ENCODE results near the gene SULT2B1. TPM values are rescaled to one million over a fixed set of nuclear protein-coding genes. Genes with fewer than 3 reads are reported as not detected.
A peak's percentile ranks its signal among the peaks of the same experiment; 100 is the strongest.

SULT2B1 gene
- total RNA-seq, 2 experiments from 2014 or later = not detected

- ChIA-PET POLR2A (no interaction called here), CTCF (no interaction called here)
- Mint-ChIP-seq H3K4me1 (peaks cover 38% of the 10 kb centered on the region), H3K4me3 (peak overlapping the region; percentile 85), H3K9me3 (no peaks in the 10 kb centered on the region), H3K36me3 (ENCODE audit: low read depth) (no peaks in the 10 kb centered on the region), H3K27ac (peak overlapping the region; percentile 92), H3K27me3 (no peaks in the 10 kb centered on the region)
- DNase-seq = no peak
Observed at GRCh38 chr19:48638831-48639381, 86.9 kb downstream of the SULT2B1 start.

DNA sequence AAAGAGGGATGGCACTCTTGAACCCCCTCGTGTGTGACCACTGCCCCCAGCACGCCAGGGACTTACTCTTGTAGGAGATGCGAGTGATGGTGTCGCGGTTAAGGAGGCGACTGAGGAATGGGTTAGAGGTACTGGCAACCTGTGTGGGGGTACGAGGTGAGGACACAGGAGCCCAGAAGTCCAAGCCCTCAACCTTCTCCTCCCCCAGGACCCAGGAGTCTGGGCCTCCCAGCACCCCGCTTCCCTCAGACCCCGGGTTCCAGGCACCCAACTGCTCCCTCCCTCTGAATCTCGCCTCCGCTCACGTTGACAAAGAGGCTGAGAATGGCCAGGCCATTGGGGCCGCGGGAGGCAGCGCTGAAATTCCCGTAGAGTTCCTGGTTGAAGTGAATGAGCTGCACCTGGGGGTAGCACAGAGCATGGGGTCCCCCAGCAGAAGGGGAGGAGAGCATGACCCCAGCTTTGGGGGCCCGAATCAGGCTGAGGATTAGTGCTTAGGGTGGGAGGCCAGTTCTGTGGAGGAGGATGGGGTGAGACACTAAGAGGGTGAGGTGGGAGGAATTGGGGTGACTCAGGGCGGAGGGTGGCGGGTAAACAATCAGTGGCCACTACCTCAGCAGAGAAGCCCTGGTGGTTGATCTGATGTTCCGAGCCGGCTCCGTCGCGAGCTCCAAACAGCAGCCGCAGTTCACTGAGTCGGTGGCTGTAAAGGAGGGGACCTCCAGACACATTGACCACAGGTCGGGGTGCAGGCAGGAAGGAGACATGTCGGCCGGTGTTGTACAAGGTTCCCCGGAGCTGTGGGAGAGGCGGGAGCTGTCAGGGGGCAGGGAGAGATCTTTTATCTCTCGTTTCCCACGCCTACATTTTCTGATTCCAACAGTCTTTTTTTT is 87.8 kb downstream of the SULT2B1 start:
- ChIA-PET POLR2A (no interaction called here), CTCF (no interaction called here)
- no peak for DNase-seq
- peak overlapping the region; percentile 42 for H3K27ac Mint-ChIP-seq
- H3K36me3 Mint-ChIP-seq (ENCODE audit: low read depth) = no peaks in the 10 kb centered on the region
- no peaks in the 10 kb centered on the region for H3K27me3 Mint-ChIP-seq
- H3K4me3 Mint-ChIP-seq = peak overlapping the region; percentile 45
- H3K4me1 Mint-ChIP-seq = peaks cover 35% of the 10 kb centered on the region
- H3K9me3 Mint-ChIP-seq = no peaks in the 10 kb centered on the region

GRCh38 chr19:48641850-48642249 is 89.9 kb downstream of the SULT2B1 start:
- peaks cover 6% of the 10 kb centered on the region for H3K27me3 Mint-ChIP-seq
- no peaks in the 10 kb centered on the region for H3K36me3 Mint-ChIP-seq (ENCODE audit: low read depth)
- no peak for DNase-seq
- H3K4me3 Mint-ChIP-seq = no peak overlapping the region
- POLR2A ChIA-PET = interaction anchor here (1.0 kb wide), 1 partner anchor 18 kb away, joined by 4 read pairs; no protein-coding TSS in a partner anchor
- CTCF ChIA-PET = no interaction called here
- H3K9me3 Mint-ChIP-seq = no peaks in the 10 kb centered on the region
- peaks cover 40% of the 10 kb centered on the region for H3K4me1 Mint-ChIP-seq
- H3K27ac Mint-ChIP-seq = no peak overlapping the region

DNA sequence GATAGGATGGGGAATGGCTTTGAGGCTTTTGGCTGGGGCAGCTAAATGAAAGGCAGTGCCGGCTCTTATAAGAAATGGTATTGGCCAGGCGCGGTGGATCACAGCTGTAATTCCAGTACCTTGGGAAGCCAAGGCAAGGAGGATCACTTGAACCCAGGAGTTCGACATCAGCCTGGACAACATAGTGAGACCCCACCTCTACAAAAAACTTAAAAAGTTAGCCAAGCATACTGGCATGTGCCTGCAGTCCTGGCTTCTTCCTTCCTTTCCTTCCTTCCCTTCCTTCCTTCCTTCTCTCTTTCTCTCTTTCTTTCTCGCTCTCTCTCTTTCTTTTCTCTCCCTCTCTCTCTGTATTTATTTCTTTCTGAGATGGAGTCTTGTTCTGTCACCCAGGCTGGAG is 90.9 kb downstream of the SULT2B1 start:
- Mint-ChIP-seq H3K4me3 (no peak overlapping the region), H3K36me3 (ENCODE audit: low read depth) (no peaks in the 10 kb centered on the region), H3K27ac (no peak overlapping the region), H3K9me3 (no peaks in the 10 kb centered on the region), H3K4me1 (peaks cover 46% of the 10 kb centered on the region), H3K27me3 (peaks cover 6% of the 10 kb centered on the region)
- CTCF ChIA-PET = interaction anchor here (1.0 to 1.8 kb wide), 2 partner anchors 145 to 350 kb away, joined by 3 to 4 read pairs; partner anchors contain the start of genes GYS1 and RUVBL2
- no peak for DNase-seq
- POLR2A ChIA-PET = no interaction called here

GRCh38 chr19:48644355-48644754 is 92.4 kb downstream of the SULT2B1 start:
- Mint-ChIP-seq H3K4me3 (no peak overlapping the region), H3K4me1 (peaks cover 42% of the 10 kb centered on the region), H3K36me3 (ENCODE audit: low read depth) (no peaks in the 10 kb centered on the region), H3K9me3 (no peaks in the 10 kb centered on the region), H3K27ac (no peak overlapping the region), H3K27me3 (peaks cover 6% of the 10 kb centered on the region)
- DNase-seq = no peak
- POLR2A ChIA-PET = interaction anchor here (1.5 to 2.7 kb wide), 3 partner anchors 10 to 198 kb away, joined by 4 to 21 read pairs (median 7); partner anchors contain the start of genes RPL18 and SPHK2
- CTCF ChIA-PET = interaction anchor here (0.6 to 2.1 kb wide), 4 partner anchors 30 to 498 kb away, joined by 3 to 16 read pairs (median 6); partner anchors contain the start of genes GYS1 and RUVBL2

- ChIA-PET POLR2A (interaction anchor here (0.5 to 2.7 kb wide), 9 partner anchors 8 to 326 kb away, joined by 3 to 21 read pairs (median 5); partner anchors contain the start of genes DBP, RPL18 and SPHK2), CTCF (interaction anchor here (0.6 to 2.2 kb wide), 17 partner anchors 11 to 498 kb away, joined by 3 to 16 read pairs (median 5); partner anchors contain the start of genes GYS1, HSD17B14 and RUVBL2)
- no peak overlapping the region for H3K27ac Mint-ChIP-seq
- H3K27me3 Mint-ChIP-seq = peaks cover 6% of the 10 kb centered on the region
- H3K4me1 Mint-ChIP-seq = peaks cover 42% of the 10 kb centered on the region
- H3K4me3 Mint-ChIP-seq = peak overlapping the region; percentile 77
- H3K36me3 Mint-ChIP-seq (ENCODE audit: low read depth) = no peaks in the 10 kb centered on the region
- DNase-seq = peak; percentile 80
- no peaks in the 10 kb centered on the region for H3K9me3 Mint-ChIP-seq
Observed at GRCh38 chr19:48644839-48645619, 93.1 kb downstream of the SULT2B1 start.

DNA sequence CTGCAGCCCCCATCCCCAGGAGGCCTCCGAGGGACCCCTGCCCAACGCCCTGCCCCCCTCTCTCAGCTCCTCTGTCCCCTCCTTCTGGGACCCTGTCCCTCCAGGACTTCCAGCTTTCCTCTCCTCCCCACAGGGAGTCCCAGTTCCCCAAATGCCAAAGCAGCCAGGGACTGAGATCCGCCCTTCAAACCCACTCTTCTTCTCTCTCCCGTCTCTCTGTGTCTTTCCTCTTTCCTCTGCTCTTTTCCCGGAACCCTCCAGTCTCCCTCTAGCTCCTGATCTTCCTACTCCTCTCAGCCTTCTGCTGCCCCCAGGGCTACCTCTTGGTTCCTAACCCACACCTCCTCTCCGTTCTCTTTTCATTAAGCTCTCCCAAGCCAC is 93.6 kb downstream of the SULT2B1 start:
- H3K27ac Mint-ChIP-seq = peak overlapping the region; percentile 73
- peaks cover 6% of the 10 kb centered on the region for H3K27me3 Mint-ChIP-seq
- ChIA-PET CTCF (interaction anchor here (0.6 to 2.2 kb wide), 18 partner anchors 12 to 348 kb away, joined by 3 to 16 read pairs (median 4); partner anchors contain the start of genes GYS1, HSD17B14 and RUVBL2), POLR2A (interaction anchor here (0.9 to 2.7 kb wide), 10 partner anchors 8 to 325 kb away, joined by 3 to 21 read pairs (median 4); partner anchors contain the start of genes DBP, RPL18 and SPHK2)
- no peak for DNase-seq
- peak overlapping the region; percentile 77 for H3K4me3 Mint-ChIP-seq
- no peaks in the 10 kb centered on the region for H3K36me3 Mint-ChIP-seq (ENCODE audit: low read depth)
- H3K9me3 Mint-ChIP-seq = no peaks in the 10 kb centered on the region
- peaks cover 43% of the 10 kb centered on the region for H3K4me1 Mint-ChIP-seq

DNA sequence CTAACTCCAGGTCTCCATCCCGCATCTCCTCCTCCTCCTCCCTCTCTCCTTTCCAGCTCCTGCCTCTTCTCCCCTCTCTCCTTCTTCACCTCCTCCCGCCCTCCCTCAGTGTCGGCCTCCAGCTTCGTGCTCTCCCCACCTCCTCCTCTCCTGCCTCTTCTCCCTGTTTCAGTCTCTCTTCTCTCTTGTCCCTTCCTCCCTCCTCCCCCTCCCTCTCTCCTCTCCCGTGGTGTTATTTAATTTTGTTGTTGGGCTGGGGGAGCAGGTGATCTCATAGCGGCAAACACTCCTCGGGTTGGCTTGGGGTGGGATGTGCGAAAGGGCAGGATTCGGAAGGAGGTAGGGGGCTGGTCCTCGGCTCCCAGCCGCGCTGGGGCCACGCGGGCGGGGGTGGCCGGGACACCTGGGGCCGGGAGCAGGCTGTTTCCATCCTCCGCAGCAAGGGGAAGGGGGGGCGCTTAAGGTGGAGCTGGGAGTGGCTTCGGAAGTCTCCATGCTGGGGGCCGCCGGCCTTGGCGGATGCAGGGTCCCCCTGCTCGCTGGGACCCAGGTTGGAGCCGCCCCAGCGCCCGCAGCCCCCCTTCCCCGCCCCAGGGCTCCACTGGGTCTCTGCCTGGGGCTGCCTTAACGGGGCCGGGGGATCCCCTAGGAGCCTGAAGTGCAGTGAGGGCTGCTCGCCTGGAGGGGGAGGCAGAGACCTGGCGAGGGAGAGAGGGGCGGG is 94.2 kb downstream of the SULT2B1 start, which contains the start of gene CA11:
Gene CA11, minus strand, starts transcription at position 187 of the 721 bp plus-strand sequence. CDS start 555 bp downstream, outside the sequence.
- DNase-seq = peak; percentile 92
- Mint-ChIP-seq H3K27ac (peak within 1 kb of the TSS; percentile 73), H3K36me3 (ENCODE audit: low read depth) (no peaks in the 10 kb centered on the region), H3K4me3 (peak within 1 kb of the TSS; percentile 77), H3K9me3 (no peaks in the 10 kb centered on the region), H3K4me1 (peaks cover 46% of the 10 kb centered on the region), H3K27me3 (peaks cover 6% of the 10 kb centered on the region)
- ChIA-PET CTCF (interaction anchor here (0.6 to 2.2 kb wide), 17 partner anchors 12 to 347 kb away, joined by 3 to 16 read pairs (median 5); partner anchors contain the start of genes GYS1, HSD17B14 and RUVBL2), POLR2A (interaction anchor here (0.9 to 2.7 kb wide), 10 partner anchors 9 to 324 kb away, joined by 3 to 21 read pairs (median 4); partner anchors contain the start of genes DBP, RPL18 and SPHK2)

DNA sequence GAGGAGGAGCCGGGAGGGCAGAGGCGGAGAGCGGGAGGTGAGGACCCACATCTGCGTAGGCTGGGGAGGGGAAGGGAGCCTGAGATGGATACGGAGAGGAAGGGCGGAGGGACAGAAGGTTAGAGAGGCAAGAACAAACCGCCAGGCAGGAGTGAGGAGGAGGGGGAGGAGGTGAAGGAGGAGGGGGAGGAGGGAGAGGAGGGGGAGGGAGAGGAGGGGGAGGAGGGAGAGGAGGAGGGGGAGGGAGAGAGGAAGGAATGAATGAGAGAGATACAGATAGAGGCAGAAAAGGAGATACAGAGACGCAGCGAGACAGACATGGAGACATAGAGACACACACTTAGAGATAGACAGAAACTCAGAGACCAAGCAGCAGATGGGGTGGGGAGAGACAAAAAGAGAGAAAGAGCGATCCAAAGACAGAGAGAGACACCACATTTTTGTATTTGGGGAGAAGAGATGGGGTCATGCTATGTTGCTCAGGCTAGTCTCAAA is 94.8 kb downstream of the SULT2B1 start:
- H3K36me3 Mint-ChIP-seq (ENCODE audit: low read depth) = no peaks in the 10 kb centered on the region
- no peak for DNase-seq
- no peaks in the 10 kb centered on the region for H3K9me3 Mint-ChIP-seq
- H3K27ac Mint-ChIP-seq = peak overlapping the region; percentile 9
- H3K27me3 Mint-ChIP-seq = peaks cover 6% of the 10 kb centered on the region
- POLR2A ChIA-PET = interaction anchor here (1.0 to 2.7 kb wide), 6 partner anchors 9 to 324 kb away, joined by 3 to 15 read pairs (median 4); partner anchors contain the start of gene DBP
- CTCF ChIA-PET = interaction anchor here (1.0 to 2.2 kb wide), 3 partner anchors 13 to 347 kb away, joined by 3 to 9 read pairs (median 5); partner anchors contain the start of genes GYS1 and RUVBL2
- H3K4me3 Mint-ChIP-seq = peak overlapping the region; percentile 53
- H3K4me1 Mint-ChIP-seq = peaks cover 46% of the 10 kb centered on the region

DNA sequence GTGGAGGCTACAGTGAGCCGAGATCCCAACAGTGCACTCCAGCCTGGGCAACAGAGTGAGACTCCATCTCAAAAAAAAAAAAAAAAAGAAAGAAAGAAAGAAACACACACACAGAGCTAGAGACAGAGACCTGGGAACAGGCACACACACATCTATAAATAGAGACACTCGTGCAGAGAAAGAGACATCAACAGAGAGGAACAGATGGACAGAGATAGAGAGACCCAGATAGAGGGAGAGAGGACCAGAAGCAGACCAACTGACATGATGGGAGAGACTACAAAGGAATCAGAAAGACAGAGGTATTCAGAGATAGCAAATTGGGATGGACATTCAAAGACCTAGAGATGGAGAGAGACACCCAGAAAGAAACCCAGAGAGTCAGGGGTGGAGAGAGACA is 96.2 kb downstream of the SULT2B1 start:
- CTCF ChIA-PET = interaction anchor here (0.7 kb wide), 2 partner anchors 182 to 1342 kb away, joined by 3 read pairs; no protein-coding TSS in a partner anchor
- POLR2A ChIA-PET = no interaction called here
- Mint-ChIP-seq H3K27me3 (peaks cover 6% of the 10 kb centered on the region), H3K36me3 (ENCODE audit: low read depth) (no peaks in the 10 kb centered on the region), H3K9me3 (no peaks in the 10 kb centered on the region), H3K27ac (peak overlapping the region; percentile 11), H3K4me3 (no peak overlapping the region), H3K4me1 (peaks cover 52% of the 10 kb centered on the region)
- no peak for DNase-seq
